ENCODE data around the gene BCL2L11. TPM values are rescaled to one million over a fixed set of nuclear protein-coding genes. Genes with fewer than 3 reads are reported as not detected.

The BCL2L11 gene
- total and polyA plus RNA-seq, 9 of the 15 experiments (the other 6 are each of a cell fraction or from before 2014, with no cell fraction given), result 2.2 to 18.8 (median 5.0) TPM

GRCh38 chr2:111133603-111134002 is 12.9 kb downstream of the BCL2L11 start:
- Histone ChIP-seq H3K79me2 (ENCODE audit: control insufficient read depth, insufficient read depth, low read length) (peaks cover 56% of the 10 kb centered on the region), H4K20me1 (replicated peaks; ENCODE audit: control insufficient read depth, insufficient read depth, low read length) (no peaks in the 10 kb centered on the region; the same call in 1 of the 2 replicates), H3K36me3 (ENCODE audit: control insufficient read depth, insufficient read depth, low read length) (peaks cover 74% of the 10 kb centered on the region; the same call in 2 of the 3 replicates), H3K4me2 (ENCODE audit: insufficient read depth, low read length) (no peak overlapping the region), H3K9me1 (ENCODE audit: control insufficient read depth, insufficient read depth, low read length) (no peaks in the 10 kb centered on the region), H3K27me3 (ENCODE audit: control insufficient read depth in 2 of 2, insufficient read depth in 2 of 2, low read length in 2 of 2) (no peaks in the 10 kb centered on the region), H3K4me3 (no peak overlapping the region), H2AFZ (ENCODE audit: low read depth, low read length) (no peak overlapping the region), H3K27ac (ENCODE audit: extremely low read depth, low read depth, low read length) (no peak overlapping the region), H3K4me1 (replicated peaks in 1 of 2; ENCODE audit: control insufficient read depth in 2 of 2, insufficient read depth in 2 of 2, low read length in 2 of 2) (peaks cover 0 to 6% of the 10 kb centered on the region in 2 experiments; a peak in 2 of 5 replicates), H3K9ac (ENCODE audit: insufficient read depth in 1 of 2, low read depth in 2 of 2, low read length in 2 of 2) (no peak overlapping the region), H3K9me3 (replicated peaks; ENCODE audit: control insufficient read depth, insufficient read depth, low read depth, low read length) (no peaks in the 10 kb centered on the region)
- no peak for FAIRE-seq
- TF ChIP-seq ZNF740 (CRISPR knock-in tag; IDR thresholded peaks at IDR 0.05) (no peak), ZNF740 (tag; IDR thresholded peaks at IDR 0.05) (no peak), SIRT6 (IDR thresholded peaks at IDR 0.05; ENCODE audit: low read depth, low read length) (no peak), ZBTB5 (IDR thresholded peaks at IDR 0.05) (no peak), ATF7 (IDR thresholded peaks at IDR 0.05) (no peak), PBX2 (CRISPR knock-in tag; IDR thresholded peaks at IDR 0.05; ENCODE audit: low read depth) (no peak), PBX2 (tag; conservative IDR thresholded peaks at IDR 0.05; ENCODE audit: low read depth) (no peak), THRAP3 (IDR thresholded peaks at IDR 0.05; ENCODE audit: borderline replicate concordance) (no peak), ZMIZ1 (IDR thresholded peaks at IDR 0.05; ENCODE audit: low read depth in 2 of 2, low read length in 2 of 2) (no peak), ELF4 (CRISPR knock-in tag; IDR thresholded peaks at IDR 0.05) (no peak), CBX1 (IDR thresholded peaks at IDR 0.05; ENCODE audit: low read depth) (no peak), NEUROD1 (IDR thresholded peaks at IDR 0.05; ENCODE audit: borderline replicate concordance, low read depth, low read length, partially characterized antibody) (no peak), MAFG (tag; conservative IDR thresholded peaks at IDR 0.05) (no peak), CSDE1 (IDR thresholded peaks at IDR 0.05) (no peak), MXI1 (IDR thresholded peaks at IDR 0.05; ENCODE audit: low read depth, low read length) (no peak)
- WGBS (ENCODE audit: insufficient coverage, low coverage, missing lambda C conversion rate), result 74% methylated on average over 2 of the region's 2 CpGs
- no peak for ATAC-seq
- no TSS peak for BruUV-seq (replicated peaks)
- intact Hi-C loops (cut with micrococcal nuclease) (no loop called here), in situ Hi-C loops (cut with MboI) (no loop called here)
- ChIA-PET POLR2A (interaction anchor here (2.3 kb wide), 1 partner anchor 9 kb away, joined by 9 read pairs; no protein-coding TSS in a partner anchor), CTCF (ENCODE audit: low intra/inter-chr PET ratio) (no interaction called here)
- DNase-seq (ENCODE audit: extremely low read depth in 1 of 4, low spot score in 3 of 4), result no peak
